H9 (cell line): Measurements from ENCODE around the gene INPP5A. TPM values are rescaled to one million over a fixed set of nuclear protein-coding genes. Genes with fewer than 3 reads are reported as not detected.

ENCODE experiments used
- DNase-seq: peaks from one replicate; pipeline ENCODE4 v3.0.0-alpha.2; 2017
- H2AFZ ChIP-seq: one replicate; pipeline ENCODE4 v1.6.1; 2013; ENCODE audit warnings: mild to moderate bottlenecking, low read length, control low read depth, moderate library complexity
- H2AK5ac ChIP-seq: 2 replicates; pipeline ENCODE4 v1.6.1; 2013; ENCODE audit warnings: low read length, control low read depth, mixed read lengths; ENCODE audit not compliant: insufficient read length
- H2BK120ac ChIP-seq: one replicate; pipeline ENCODE4 v1.6.1; 2013; ENCODE audit warnings: low read depth, mild to moderate bottlenecking, low read length, control low read depth, inconsistent platforms; ENCODE audit not compliant: poor library complexity, severe bottlenecking
- H2BK12ac ChIP-seq: 2 replicates; pipeline ENCODE4 v1.6.1; 2013; ENCODE audit warnings: low read length, control low read depth, mixed read lengths, low read depth; ENCODE audit not compliant: insufficient read length
- H2BK15ac ChIP-seq: 2 replicates; pipeline ENCODE4 v1.6.1; 2013; ENCODE audit warnings: low read depth, low read length, control low read depth
- H2BK20ac ChIP-seq: one replicate; pipeline ENCODE4 v1.6.1; 2013; ENCODE audit warnings: low read depth, mild to moderate bottlenecking, low read length, control low read depth, inconsistent platforms; ENCODE audit not compliant: poor library complexity, severe bottlenecking
- H2BK5ac ChIP-seq: 2 replicates; pipeline ENCODE4 v1.6.1; 2013; ENCODE audit warnings: low read length, control low read depth, mixed read lengths; ENCODE audit not compliant: insufficient read length
- H3K14ac ChIP-seq: 2 replicates; pipeline ENCODE4 v1.6.1; 2013; ENCODE audit warnings: low read length, control low read depth; ENCODE audit not compliant: insufficient read depth
- H3K18ac ChIP-seq: 2 replicates; pipeline ENCODE4 v1.6.1; 2013; ENCODE audit warnings: low read depth, mild to moderate bottlenecking, mixed read lengths, low read length, control low read depth; ENCODE audit not compliant: insufficient read length
- H3K23ac ChIP-seq: 2 replicates; pipeline ENCODE4 v1.6.1; 2013; ENCODE audit warnings: low read length, control low read depth, mixed read lengths, low read depth; ENCODE audit not compliant: insufficient read length
- H3K23me2 ChIP-seq: 2 replicates; pipeline ENCODE4 v1.6.1; 2013; ENCODE audit warnings: low read depth, mild to moderate bottlenecking, mixed read lengths, low read length, control low read depth; ENCODE audit not compliant: insufficient read length, poor library complexity, severe bottlenecking
- H3K27ac ChIP-seq: 2 replicates; pipeline ENCODE4 v1.5.1; 2013; ENCODE audit warnings: low read length, control low read depth, mixed read lengths, low read depth; ENCODE audit not compliant: insufficient read length
- H3K27me3 ChIP-seq: 2 replicates; pipeline ENCODE4 v1.6.1; 2013; ENCODE audit warnings: low read length, control low read depth, inconsistent platforms; ENCODE audit not compliant: insufficient read depth
- H3K4ac ChIP-seq: 2 replicates; pipeline ENCODE4 v1.6.1; 2013; ENCODE audit warnings: low read depth, mild to moderate bottlenecking, control low read depth, inconsistent platforms, low read length, moderate library complexity
- H3K4me1 ChIP-seq: 2 replicates; pipeline ENCODE4 v1.6.1; 2013; ENCODE audit warnings: low read length, control low read depth, inconsistent platforms; ENCODE audit not compliant: insufficient read depth
- H3K4me2 ChIP-seq: 2 replicates; pipeline ENCODE4 v1.6.1; 2013; ENCODE audit warnings: low read length, control low read depth, mixed read lengths; ENCODE audit not compliant: insufficient read length, insufficient read depth
- H3K56ac ChIP-seq: 2 replicates; pipeline ENCODE4 v1.6.1; 2013; ENCODE audit warnings: low read depth, mild to moderate bottlenecking, mixed read lengths, low read length, control low read depth; ENCODE audit not compliant: insufficient read length
- H3K79me1 ChIP-seq: 2 replicates; pipeline ENCODE4 v1.6.1; 2013; ENCODE audit warnings: low read depth, mild to moderate bottlenecking, moderate library complexity, low read length, control low read depth, inconsistent platforms; ENCODE audit not compliant: insufficient read depth, poor library complexity, severe bottlenecking
- H3K79me2 ChIP-seq: 2 replicates; pipeline ENCODE4 v1.6.1; 2013; ENCODE audit warnings: low read length, control low read depth, inconsistent platforms; ENCODE audit not compliant: insufficient read depth
- H3K9ac ChIP-seq: 2 replicates; pipeline ENCODE4 v1.6.1; 2013; ENCODE audit warnings: low read length, control low read depth, mixed read lengths; ENCODE audit not compliant: insufficient read length; ENCODE audit errors: extremely low read depth
- H3K9me3 ChIP-seq: one replicate; pipeline ENCODE4 v1.6.1; 2013; ENCODE audit warnings: low read depth, low read length, inconsistent platforms; ENCODE audit not compliant: control insufficient read depth
- H3T11ph ChIP-seq: one replicate; pipeline ENCODE4 v1.6.1; 2013; ENCODE audit warnings: mild to moderate bottlenecking, low read length, control low read depth, inconsistent platforms
- H4K20me1 ChIP-seq: one replicate; pipeline ENCODE4 v1.6.1; 2013; ENCODE audit not compliant: control insufficient read depth, insufficient read length, insufficient read depth
- H4K5ac ChIP-seq: 2 replicates; pipeline ENCODE4 v1.6.1; 2013; ENCODE audit warnings: low read depth, mild to moderate bottlenecking, mixed read lengths, low read length, control low read depth; ENCODE audit not compliant: insufficient read length
- H4K8ac ChIP-seq: replicated peaks from 2 replicates; pipeline ENCODE4 v1.6.1; 2013; ENCODE audit warnings: low read length, control low read depth, mixed read lengths, low read depth; ENCODE audit not compliant: insufficient read length
- H4K91ac ChIP-seq: 2 replicates; pipeline ENCODE4 v1.6.1; 2013; ENCODE audit warnings: low read depth, mild to moderate bottlenecking, moderate library complexity, mixed read lengths, low read length, control low read depth; ENCODE audit not compliant: insufficient read length
- H3K27ac Mint-ChIP-seq, 3 experiments: 2 replicates in 2 of 3; 3 replicates in 1 of 3; pipeline ENCODE4 v1.8.0; 2020 to 2021; ENCODE audit warnings: mixed read lengths in 3 of 3, mild to moderate bottlenecking in 1 of 3, moderate library complexity in 1 of 3
- H3K27me3 Mint-ChIP-seq: 2 replicates; pipeline ENCODE4 v1.8.0; 2021; ENCODE audit warnings: low read depth, mild to moderate bottlenecking, moderate library complexity, mixed read lengths
- H3K36me3 Mint-ChIP-seq, 3 experiments: 2 replicates in 2 of 3; 3 replicates in 1 of 3; pipeline ENCODE4 v1.8.0; 2020 to 2021; ENCODE audit warnings: low read depth in 3 of 3, mixed read lengths in 3 of 3; ENCODE audit not compliant: insufficient read depth in 1 of 3
- H3K4me1 Mint-ChIP-seq, 2 experiments: 2 replicates each; pipeline ENCODE4 v1.8.0; 2020; ENCODE audit warnings: mixed read lengths in 2 of 2
- H3K4me3 Mint-ChIP-seq, 2 experiments: 2 replicates in 1 of 2; 3 replicates in 1 of 2; pipeline ENCODE4 v1.8.0; 2020 to 2021; ENCODE audit warnings: mild to moderate bottlenecking in 2 of 2, mixed read lengths in 2 of 2, moderate library complexity in 1 of 2
- H3K9me3 Mint-ChIP-seq, 2 experiments: 2 replicates in 1 of 2; 3 replicates in 1 of 2; pipeline ENCODE4 v1.8.0; 2020; ENCODE audit warnings: mild to moderate bottlenecking in 2 of 2, mixed read lengths in 2 of 2, moderate library complexity in 1 of 2
- CTCF ChIP-seq: fragments of 200-600 bp; sonication (generic); conservative IDR thresholded peaks from 3 replicates; pipeline ENCODE4 v1.8.0; 2021; ENCODE audit warnings: antibody characterized with exemption, mild to moderate bottlenecking
- WGBS: extraction: QIAGEN DNeasy Blood & Tissue Kit; methylation state at CpG from one replicate; pipeline ENCODE4 v1.1.7; 2013; ENCODE audit warnings: missing lambda C conversion rate, low lambda C conversion rate, mixed read lengths; ENCODE audit not compliant: insufficient read length; ENCODE audit errors: extremely low coverage; 5-methylcytosine and 5-hydroxymethylcytosine counted together
- total RNA-seq: library from RNA; stranded (reverse); gene quantifications from 2 replicates; pipeline ENCODE4 v1.2.1, GENCODE V29; 2021

INPP5A gene
- total RNA-seq, 1 experiment from 2014 or later: 17.7 TPM

- no peak overlapping the region for H2BK12ac ChIP-seq
- DNase-seq: no peak
- Mint-ChIP-seq H3K9me3 (peaks cover 10 to 18% of the 10 kb centered on the region in 2 experiments; a peak in 4 of 5 replicates), H3K27ac (no peak overlapping the region), H3K36me3 (peaks cover 16 to 29% (median 21%) of the 10 kb centered on the region in 3 experiments), H3K27me3 (peaks cover 2% of the 10 kb centered on the region; the same call in 1 of the 2 replicates), H3K4me3 (no peak overlapping the region), H3K4me1 (no peaks in the 10 kb centered on the region)
- no peak overlapping the region for H2BK15ac ChIP-seq
- H3K79me1 ChIP-seq: no peaks in the 10 kb centered on the region
- no CpG with 5 or more reads among the region's 6 CpGs for WGBS
- H3K4me1 ChIP-seq: no peaks in the 10 kb centered on the region
- H3K4ac ChIP-seq: no peak overlapping the region
- H3K27me3 ChIP-seq: no peaks in the 10 kb centered on the region
- H3K27ac ChIP-seq: no peak overlapping the region
- H3K14ac ChIP-seq: no peak overlapping the region
- H3K56ac ChIP-seq: no peak overlapping the region
- H4K20me1 ChIP-seq: peaks cover 2% of the 10 kb centered on the region
- no peak overlapping the region for H2AK5ac ChIP-seq
- H2BK120ac ChIP-seq: no peak overlapping the region
- H3T11ph ChIP-seq: no peak overlapping the region
- H2AFZ ChIP-seq: no peak overlapping the region
- no peak for TF ChIP-seq CTCF
- no peaks in the 10 kb centered on the region for H3K9me3 ChIP-seq
- H2BK5ac ChIP-seq: no peak overlapping the region
- no peaks in the 10 kb centered on the region for H3K79me2 ChIP-seq
- no peak overlapping the region for H3K18ac ChIP-seq
- no peaks in the 10 kb centered on the region for H3K23me2 ChIP-seq
- H4K8ac ChIP-seq: no peak overlapping the region
- H4K91ac ChIP-seq: no peak overlapping the region
- H3K9ac ChIP-seq: no peak overlapping the region
- H4K5ac ChIP-seq: no peak overlapping the region
- no peak overlapping the region for H2BK20ac ChIP-seq
- H3K23ac ChIP-seq: no peak overlapping the region
- no peak overlapping the region for H3K4me2 ChIP-seq
These were observed 224.7 kb downstream of the INPP5A start for GRCh38 chr10:132762267-132762666.
